Lower lobe of right lung (tissue), 2 donors: Measurements from ENCODE around the gene HK1. TPM values are rescaled to one million over a fixed set of nuclear protein-coding genes. Genes with fewer than 3 reads are reported as not detected.

Experiments
- ATAC-seq, 2 donors: fragments of 200-7000 bp; cut with Tn5 transposase; one replicate each; pipeline ENCODE4 v1.9.1; 2020 to 2022; ENCODE audit warnings: mild to moderate bottlenecking in 2 of 2, moderate library complexity in 2 of 2
- DNase-seq: peaks from one replicate; pipeline ENCODE4 v3.0.0-alpha.2; 2020
- H3K27ac ChIP-seq: fragments of 200-600 bp; one replicate; pipeline ENCODE4 v1.8.0; 2022
- H3K27me3 ChIP-seq: fragments of 200-600 bp; one replicate; pipeline ENCODE4 v1.8.0; 2022; ENCODE audit warnings: low read depth
- H3K36me3 ChIP-seq: fragments of 200-600 bp; one replicate; pipeline ENCODE4 v1.8.0; 2022; ENCODE audit warnings: mild to moderate bottlenecking
- H3K4me1 ChIP-seq: fragments of 200-600 bp; one replicate; pipeline ENCODE4 v1.8.0; 2022
- H3K4me3 ChIP-seq: fragments of 200-600 bp; one replicate; pipeline ENCODE4 v1.8.0; 2022; ENCODE audit warnings: mild to moderate bottlenecking
- H3K9me3 ChIP-seq: fragments of 200-600 bp; one replicate; pipeline ENCODE4 v1.8.0; 2022
- intact Hi-C: fragments of 100-400 bp; cut with DNase I; formaldehyde crosslinking; loops from one replicate; pipeline ENCODE4 v1.11.0; 2022
- total RNA-seq: library from RNA; stranded (reverse); fragmentation: NEBNext Ultra II Directional; extraction: Animal tissue kit (Norgen Biotek cat#: 25700); gene quantifications from one replicate; pipeline ENCODE4 v1.2.1, GENCODE V29; 2021
- TF ChIP-seq, protein P1 (sequence below): fragments of 200-600 bp; IDR thresholded peaks from one replicate; pipeline ENCODE4 v1.8.0; 2022; ENCODE audit warnings: antibody characterized with exemption, mild to moderate bottlenecking
- donor health status: DM: no; HTN: yes; CAD: no; lungs with severe emphysema.

Gene HK1
- total RNA-seq, 1 donor from 2014 or later, result 85.1 TPM

- Histone ChIP-seq H3K27ac (no peak overlapping the region), H3K36me3 (no peaks in the 10 kb centered on the region), H3K9me3 (no peaks in the 10 kb centered on the region), H3K4me1 (no peaks in the 10 kb centered on the region), H3K4me3 (no peak overlapping the region), H3K27me3 (no peaks in the 10 kb centered on the region)
- TF ChIP-seq, protein P1, sequence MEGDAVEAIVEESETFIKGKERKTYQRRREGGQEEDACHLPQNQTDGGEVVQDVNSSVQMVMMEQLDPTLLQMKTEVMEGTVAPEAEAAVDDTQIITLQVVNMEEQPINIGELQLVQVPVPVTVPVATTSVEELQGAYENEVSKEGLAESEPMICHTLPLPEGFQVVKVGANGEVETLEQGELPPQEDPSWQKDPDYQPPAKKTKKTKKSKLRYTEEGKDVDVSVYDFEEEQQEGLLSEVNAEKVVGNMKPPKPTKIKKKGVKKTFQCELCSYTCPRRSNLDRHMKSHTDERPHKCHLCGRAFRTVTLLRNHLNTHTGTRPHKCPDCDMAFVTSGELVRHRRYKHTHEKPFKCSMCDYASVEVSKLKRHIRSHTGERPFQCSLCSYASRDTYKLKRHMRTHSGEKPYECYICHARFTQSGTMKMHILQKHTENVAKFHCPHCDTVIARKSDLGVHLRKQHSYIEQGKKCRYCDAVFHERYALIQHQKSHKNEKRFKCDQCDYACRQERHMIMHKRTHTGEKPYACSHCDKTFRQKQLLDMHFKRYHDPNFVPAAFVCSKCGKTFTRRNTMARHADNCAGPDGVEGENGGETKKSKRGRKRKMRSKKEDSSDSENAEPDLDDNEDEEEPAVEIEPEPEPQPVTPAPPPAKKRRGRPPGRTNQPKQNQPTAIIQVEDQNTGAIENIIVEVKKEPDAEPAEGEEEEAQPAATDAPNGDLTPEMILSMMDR, result no peak
- intact Hi-C loops, result no loop called here
- DNase-seq (no peak), ATAC-seq (no peak)
Measured at GRCh38 chr10:69290993-69291392, 12.7 kb downstream of the HK1 start.

DNA sequence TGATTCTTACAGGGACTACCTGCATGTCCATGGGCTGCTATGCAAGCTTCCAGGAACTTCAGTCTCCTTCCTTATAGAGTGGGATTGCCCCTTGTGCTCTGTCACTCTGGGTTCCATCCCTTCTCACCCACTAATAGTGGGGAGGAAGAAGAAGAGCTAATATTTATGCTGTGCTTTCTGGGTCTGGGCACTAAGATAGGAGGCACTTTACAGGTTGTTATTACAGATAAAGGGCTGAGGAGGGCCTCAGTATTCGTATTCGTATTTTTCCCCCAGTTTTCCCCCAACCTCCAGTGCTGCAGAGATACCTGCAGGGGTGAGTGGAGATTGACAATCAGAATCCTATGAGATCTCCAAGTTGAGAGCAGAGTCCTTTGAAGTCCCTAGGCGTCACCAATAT, 14.2 kb downstream of the HK1 start:
- H3K9me3 ChIP-seq, result no peaks in the 10 kb centered on the region
- H3K27me3 ChIP-seq, result no peaks in the 10 kb centered on the region
- intact Hi-C loops, result no loop called here
- ATAC-seq (no peak), DNase-seq (no peak)
- TF ChIP-seq, protein P1, result no peak
- H3K4me1 ChIP-seq, result no peaks in the 10 kb centered on the region
- no peak overlapping the region for H3K27ac ChIP-seq
- no peaks in the 10 kb centered on the region for H3K36me3 ChIP-seq
- no peak overlapping the region for H3K4me3 ChIP-seq

GRCh38 chr10:69295027-69295636, 16.8 kb downstream of the HK1 start:
- Histone ChIP-seq H3K4me1 (no peaks in the 10 kb centered on the region), H3K9me3 (no peaks in the 10 kb centered on the region), H3K27ac (no peak overlapping the region), H3K4me3 (no peak overlapping the region), H3K27me3 (no peaks in the 10 kb centered on the region), H3K36me3 (no peaks in the 10 kb centered on the region)
- ATAC-seq (no peak), DNase-seq (no peak)
- TF ChIP-seq, protein P1, result no peak
- intact Hi-C loops, result no loop called here

- TF ChIP-seq, protein P1, result no peak
- intact Hi-C loops, result no loop called here
- H3K36me3 ChIP-seq, result no peaks in the 10 kb centered on the region
- H3K27ac ChIP-seq, result no peak overlapping the region
- no peaks in the 10 kb centered on the region for H3K4me1 ChIP-seq
- H3K27me3 ChIP-seq, result no peaks in the 10 kb centered on the region
- no peak overlapping the region for H3K4me3 ChIP-seq
- H3K9me3 ChIP-seq, result no peaks in the 10 kb centered on the region
- DNase-seq (no peak), ATAC-seq (no peak)
Measured at GRCh38 chr10:69303632-69304051, 25.3 kb downstream of the HK1 start.

- no peak for DNase-seq
- TF ChIP-seq, protein P1, result no peak
- ATAC-seq, result no peak
- Histone ChIP-seq H3K4me1 (no peaks in the 10 kb centered on the region), H3K9me3 (no peaks in the 10 kb centered on the region), H3K27me3 (no peaks in the 10 kb centered on the region), H3K4me3 (no peak overlapping the region), H3K27ac (no peak overlapping the region), H3K36me3 (no peaks in the 10 kb centered on the region)
- intact Hi-C loops, result no loop called here
Measured at GRCh38 chr10:69306421-69306820, 28.1 kb downstream of the HK1 start.
